ENCODE data around the gene TERT.

TERT gene

GRCh38 chr5:1206521-1207412 lies 88.1 kb downstream of the TERT start:
- DNase-seq (ENCODE audit: low read depth in 3 of 3) = no peak

- no peak for DNase-seq (ENCODE audit: low read depth in 3 of 3)
Observed at GRCh38 chr5:1205255-1206180, 89.3 kb downstream of the TERT start.

- no peak for DNase-seq (ENCODE audit: low read depth in 3 of 3)
Observed at GRCh38 chr5:1204693-1205242, 90.1 kb downstream of the TERT start.

- DNase-seq (ENCODE audit: low read depth in 3 of 3) = no peak
Observed at GRCh38 chr5:1203968-1204692, 90.7 kb downstream of the TERT start.

GRCh38 chr5:1203311-1203967 lies 91.4 kb downstream of the TERT start:
- DNase-seq (ENCODE audit: low read depth in 3 of 3) = no peak
